Hepatic stellate cell (primary cell): Measurements from ENCODE around the gene NELFB.
"Not testable (repeated sequence)": the region's sequence is repeated elsewhere in the genome, so short reads cannot be mapped to it uniquely, and the experiment has no call there.

Experiments used
- DNase-seq: peaks from one replicate; pipeline ENCODE4 v3.0.0; 2011; ENCODE audit warnings: low spot score

The NELFB gene

GRCh38 chr9:137247135-137247915 lies 7.8 kb upstream of the NELFB start:
- DNase-seq: no peak

- no peak for DNase-seq
Observed at GRCh38 chr9:137247916-137248175, 7.3 kb upstream of the NELFB start.

GRCh38 chr9:137250329-137251193 lies 4.6 kb upstream of the NELFB start:
- no peak for DNase-seq

- DNase-seq: no peak
Observed at GRCh38 chr9:137251194-137251461, 4.0 kb upstream of the NELFB start, which contains the start of gene STPG3. Gene STPG3 (plus strand): TSS chr9:137251286. CDS start chr9:137251287, 1 bp downstream.

- DNase-seq: no peak
Observed at GRCh38 chr9:137251490-137252268, 3.4 kb upstream of the NELFB start.

- no peak for DNase-seq
Observed at GRCh38 chr9:137252555-137253506, 2.3 kb upstream of the NELFB start.

GRCh38 chr9:137253717-137254623 lies 1.2 kb upstream of the NELFB start:
- DNase-seq: no peak

GRCh38 chr9:137255448-137256114 lies 454 bp downstream of the NELFB start:
- DNase-seq: peak; percentile 61

- no peak for DNase-seq
Observed at GRCh38 chr9:137256362-137256761, 1.2 kb downstream of the NELFB start.

GRCh38 chr9:137256856-137257255 lies 1.7 kb downstream of the NELFB start:
- DNase-seq: no peak

GRCh38 chr9:137262173-137262908 lies 7.2 kb downstream of the NELFB start:
- not testable (repeated sequence) for DNase-seq

GRCh38 chr9:137262909-137263285 lies 7.8 kb downstream of the NELFB start:
- no peak for DNase-seq

- no peak for DNase-seq
Observed at GRCh38 chr9:137263506-137263905, 8.4 kb downstream of the NELFB start.

- DNase-seq: no peak
Observed at GRCh38 chr9:137264067-137264466, 8.9 kb downstream of the NELFB start.

GRCh38 chr9:137265496-137266161 lies 10.5 kb downstream of the NELFB start:
- DNase-seq: no peak

- no peak for DNase-seq
Observed at GRCh38 chr9:137266162-137266527, 11.0 kb downstream of the NELFB start.

GRCh38 chr9:137266585-137267453 lies 11.7 kb downstream of the NELFB start:
- no peak for DNase-seq

GRCh38 chr9:137267933-137268355 lies 12.8 kb downstream of the NELFB start:
- DNase-seq: peak; percentile 86
